A549 (cell line): Measurements from ENCODE around the gene BRICD5. TPM values are rescaled to one million over a fixed set of nuclear protein-coding genes. Genes with fewer than 3 reads are reported as not detected.

Source experiments
- ATAC-seq, 2 experiments: fragments of 200-7000 bp in 1 of 2; fragments of >200 bp in 1 of 2; cut with Nextera tagmentation in 1 of 2; cut with Tn5 transposase in 1 of 2; 3 replicates each; pipeline versions ENCODE4 v1.8.0 to v1.9.1; 2018 to 2020; ENCODE audit warnings: mild to moderate bottlenecking in 1 of 2, moderate library complexity in 1 of 2
- CTCF ChIA-PET: fragments of 300-600 bp; sonication (Branson Sonifier 250); formaldehyde crosslinking; extraction: SDS; loops from one replicate; lab custom pipeline; 2021; ENCODE audit warnings: antibody characterized with exemption, inconsistent platforms; lab: Yijun Ruan, JAX
- POLR2A ChIA-PET: fragments of 350-600 bp; formaldehyde crosslinking; extraction: SDS; loops from one replicate; lab custom pipeline; 2021; ENCODE audit warnings: antibody characterized with exemption, inconsistent platforms; lab: Yijun Ruan, JAX
- DNase-seq, 2 experiments: peaks; one replicate each; pipeline versions ENCODE4 v3.0.0 to v3.0.0-alpha.2; 2011 to 2016; ENCODE audit warnings: low read depth in 1 of 2, low spot score in 1 of 2
- FAIRE-seq: peaks from 2 replicates; lab custom pipeline; 2011; peaks lifted over from hg19 to GRCh38; lab: Jason Lieb, UNC
- H3K27ac ChIP-seq, 2 experiments: fragments of >200 bp; sonication (Bioruptor Twin); formaldehyde crosslinking; 3 replicates each; pipeline ENCODE4 v1.5.1; 2016 to 2017
- H3K4me1 ChIP-seq: fragments of >200 bp; sonication (Bioruptor Twin); formaldehyde crosslinking; 3 replicates; pipeline ENCODE4 v1.6.1; 2016
- H3K4me2 ChIP-seq: fragments of >200 bp; sonication (Bioruptor Twin); formaldehyde crosslinking; 3 replicates; pipeline ENCODE4 v1.6.1; 2016
- H3K4me3 ChIP-seq: fragments of >200 bp; sonication (Bioruptor Twin); formaldehyde crosslinking; 3 replicates; pipeline ENCODE4 v1.5.1; 2016
- H3K9me3 ChIP-seq: fragments of >200 bp; sonication (Bioruptor Twin); formaldehyde crosslinking; 3 replicates; pipeline ENCODE4 v1.6.1; 2016
- BHLHE40 ChIP-seq: IDR thresholded peaks from 2 replicates; pipeline ENCODE4 v1.6.1; 2012; ENCODE audit warnings: low read depth, low read length, inconsistent platforms
- CBX8 ChIP-seq: fragments of 200-600 bp; sonication (generic); IDR thresholded peaks from 2 replicates; pipeline ENCODE4 v1.6.1; 2016
- CHD2 ChIP-seq: fragments of 150-350 bp; IDR thresholded peaks from 2 replicates; pipeline ENCODE4 v1.6.1; 2014; ENCODE audit warnings: low read length; ENCODE audit not compliant: partially characterized antibody
- CHD4 ChIP-seq: fragments of 200-600 bp; sonication (generic); IDR thresholded peaks from 2 replicates; pipeline ENCODE4 v1.6.1; 2016; ENCODE audit warnings: antibody characterized with exemption, mild to moderate bottlenecking, borderline replicate concordance
- E2F6 ChIP-seq: IDR thresholded peaks from 2 replicates; pipeline ENCODE4 v1.6.1; 2012; ENCODE audit warnings: low read depth, borderline replicate concordance
- EHF ChIP-seq: fragments of 250-450 bp; sonication (Bioruptor Pico); IDR thresholded peaks from 2 replicates; pipeline ENCODE4 v1.5.0; 2020; ENCODE audit warnings: mild to moderate bottlenecking
- EHMT2 ChIP-seq: fragments of 200-600 bp; sonication (generic); IDR thresholded peaks from 2 replicates; pipeline ENCODE4 v1.6.1; 2016; ENCODE audit warnings: antibody characterized with exemption, low read depth, mild to moderate bottlenecking, moderate library complexity
- EP300 ChIP-seq, 2 experiments: fragments of >200 bp; sonication (Bioruptor Twin); formaldehyde crosslinking; IDR thresholded peaks; 2 replicates in 1 of 2; 3 replicates in 1 of 2; pipeline ENCODE4 v1.6.1; 2016 to 2017
- HDAC2 ChIP-seq: fragments of 200-600 bp; sonication (generic); IDR thresholded peaks from 2 replicates; pipeline ENCODE4 v1.6.1; 2016
- HEYL ChIP-seq: fragments of 250-450 bp; sonication (Bioruptor Pico); IDR thresholded peaks from 2 replicates; pipeline ENCODE4 v1.8.0; 2021; ENCODE audit warnings: mild to moderate bottlenecking, moderate library complexity
- HMGXB4 ChIP-seq: fragments of 250-450 bp; sonication (Bioruptor Pico); IDR thresholded peaks from 2 replicates; pipeline ENCODE4 v1.5.0; 2021; ENCODE audit warnings: mild to moderate bottlenecking, moderate library complexity, borderline replicate concordance
- HOXA7 ChIP-seq: fragments of 250-450 bp; sonication (Bioruptor Pico); IDR thresholded peaks from 2 replicates; pipeline ENCODE4 v1.5.0; 2020; ENCODE audit warnings: mild to moderate bottlenecking, moderate library complexity
- HOXB5 ChIP-seq: fragments of 250-450 bp; sonication (Bioruptor Pico); IDR thresholded peaks from 2 replicates; pipeline ENCODE4 v1.5.0; 2020; ENCODE audit warnings: mild to moderate bottlenecking, moderate library complexity
- JUN ChIP-seq, 2 experiments: fragments of >200 bp; sonication (Bioruptor Twin); formaldehyde crosslinking; IDR thresholded peaks; 2 replicates in 1 of 2; 3 replicates in 1 of 2; pipeline ENCODE4 v1.6.1; 2016 to 2017
- JUNB ChIP-seq: fragments of >200 bp; sonication (Bioruptor Twin); formaldehyde crosslinking; IDR thresholded peaks from 2 replicates; pipeline ENCODE4 v1.6.1; 2016
- KDM1A ChIP-seq: fragments of 200-600 bp; sonication (generic); IDR thresholded peaks from 2 replicates; pipeline ENCODE4 v1.6.1; 2016; ENCODE audit warnings: low read depth, mild to moderate bottlenecking
- KDM5A ChIP-seq: fragments of 200-600 bp; sonication (generic); IDR thresholded peaks from 2 replicates; pipeline ENCODE4 v1.6.1; 2016; ENCODE audit warnings: antibody characterized with exemption, mild to moderate bottlenecking
- MAFK ChIP-seq: fragments of 450-650 bp; IDR thresholded peaks from 2 replicates; pipeline ENCODE4 v1.6.1; 2014; ENCODE audit not compliant: partially characterized antibody
- NFE2L2 ChIP-seq: fragments of 150-350 bp; conservative IDR thresholded peaks from 2 replicates; pipeline ENCODE4 v1.6.1; 2014; ENCODE audit warnings: low read length
- NPAS2 ChIP-seq: fragments of 250-450 bp; sonication (Bioruptor Pico); IDR thresholded peaks from 2 replicates; pipeline ENCODE4 v1.8.0; 2022; ENCODE audit warnings: mild to moderate bottlenecking, moderate library complexity, borderline replicate concordance
- NR3C1 ChIP-seq: fragments of >200 bp; sonication (Bioruptor Twin); formaldehyde crosslinking; IDR thresholded peaks from 3 replicates; pipeline ENCODE4 v1.6.1; 2017
- PBX3 ChIP-seq: IDR thresholded peaks from 2 replicates; pipeline ENCODE4 v1.6.1; 2012
- PHF8 ChIP-seq: fragments of 200-600 bp; sonication (generic); IDR thresholded peaks from 2 replicates; pipeline ENCODE4 v1.6.1; 2016; ENCODE audit warnings: low read depth, mild to moderate bottlenecking, antibody characterized with exemption, moderate library complexity, borderline replicate concordance
- RCOR1 ChIP-seq: fragments of 150-350 bp; IDR thresholded peaks from 2 replicates; pipeline ENCODE4 v1.6.1; 2014; ENCODE audit warnings: antibody characterized with exemption, low read length, low read depth
- RFX5 ChIP-seq: fragments of 450-650 bp; IDR thresholded peaks from 2 replicates; pipeline ENCODE4 v1.7.1; 2014; ENCODE audit warnings: antibody characterized with exemption, mild to moderate bottlenecking, moderate library complexity
- RNF2 ChIP-seq: fragments of 200-600 bp; sonication (generic); IDR thresholded peaks from 2 replicates; pipeline ENCODE4 v1.6.1; 2016; ENCODE audit warnings: low read depth, mild to moderate bottlenecking, antibody characterized with exemption, moderate library complexity, borderline replicate concordance
- SMC3 ChIP-seq: fragments of >200 bp; sonication (Bioruptor Twin); formaldehyde crosslinking; IDR thresholded peaks from 3 replicates; pipeline ENCODE4 v1.6.1; 2018; ENCODE audit warnings: inconsistent platforms
- ZC3H11A ChIP-seq: fragments of 450-650 bp; IDR thresholded peaks from 2 replicates; pipeline ENCODE4 v1.6.1; 2014; ENCODE audit warnings: antibody characterized with exemption, mild to moderate bottlenecking
- ZNF302 ChIP-seq: fragments of 250-450 bp; sonication (Bioruptor Pico); IDR thresholded peaks from 2 replicates; pipeline ENCODE4 v1.9.0; 2021; ENCODE audit warnings: inconsistent platforms, mild to moderate bottlenecking, moderate library complexity
- WGBS: methylation state at CpG from one replicate; pipeline ENCODE4 v1.1.6; 2017; ENCODE audit errors: missing lambda C conversion rate; 5-methylcytosine and 5-hydroxymethylcytosine counted together
- polyA plus RNA-seq, 4 experiments: library from polyadenylated mRNA; depleted of rRNA in 3 of 4; stranded (reverse); fragments of >200 nt; fragmentation: RNase III in 1 of 4; extraction: RNeasy Plus Mini Kit Qiagen cat#74134 plus additional on column Dnase treatment in 1 of 4; gene quantifications; 2 replicates in 3 of 4; 3 replicates in 1 of 4; pipeline ENCODE4 v1.2.3, GENCODE V29; 2011 to 2017
- TF ChIP-seq, protein P1 (sequence below): fragments of >200 bp; sonication (Bioruptor Twin); formaldehyde crosslinking; IDR thresholded peaks from 3 replicates; pipeline ENCODE4 v1.5.1; 2016
- TF ChIP-seq, protein P2 (sequence below): fragments of 250-450 bp; sonication (Bioruptor Pico); IDR thresholded peaks from 2 replicates; pipeline ENCODE4 v1.5.0; 2020; ENCODE audit warnings: low read depth, mild to moderate bottlenecking, moderate library complexity

The BRICD5 gene
- polyA plus RNA-seq, 2 of the 4 experiments (the other 2 are of a cell fraction) = 2.0 to 9.1 TPM

DNA sequence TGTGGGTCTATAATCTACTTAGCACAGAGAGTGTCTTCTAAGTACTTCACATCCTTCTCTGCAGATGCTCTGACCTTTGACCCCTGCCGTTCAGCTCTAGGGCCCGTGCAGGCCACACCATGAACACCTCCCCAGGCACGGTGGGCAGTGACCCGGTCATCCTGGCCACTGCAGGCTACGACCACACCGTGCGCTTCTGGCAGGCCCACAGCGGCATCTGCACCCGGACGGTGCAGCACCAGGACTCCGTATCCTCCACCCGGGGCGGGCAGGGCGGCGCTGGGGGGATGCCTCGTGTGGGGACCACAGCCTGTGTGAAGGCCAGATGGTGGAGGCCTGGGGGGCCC, 4.7 kb downstream of the BRICD5 start:
- peak overlapping the region; percentile 99 for H3K4me2 ChIP-seq
- H3K4me1 ChIP-seq = peaks cover 14% of the 10 kb centered on the region; the same call in 2 of the 3 replicates
- peak overlapping the region; percentile 83 for H3K4me3 ChIP-seq
- peak overlapping the region; percentile 97 to 98 for H3K27ac ChIP-seq
- ATAC-seq = peak; percentile 21 to 45
- H3K9me3 ChIP-seq = no peaks in the 10 kb centered on the region
- WGBS = 18% methylated on average over 6 of the region's 16 CpGs
- TF ChIP-seq HMGXB4 (CRISPR knock-in tag) (no peak), MAFK (no peak), PBX3 (0 out of 2 replicates have a peak, but pooled peaks have one; percentile 7), ZC3H11A (no peak), HDAC2 (no peak), HEYL (CRISPR knock-in tag) (no peak)
- TF ChIP-seq, all 56 proteins: peak for 1
- FAIRE-seq = no peak
- CTCF ChIA-PET = interaction anchor here (1.1 to 4.8 kb wide), 3 partner anchors 9 to 37 kb away, joined by 3 to 28 read pairs (median 3); partner anchors contain the start of gene PGP
- POLR2A ChIA-PET = interaction anchor here (0.9 to 3.0 kb wide), 5 partner anchors 9 to 51 kb away, joined by 4 to 31 read pairs (median 8); partner anchors contain the start of genes ECI1, PGP and TRAF7
- no peak for DNase-seq

DNA sequence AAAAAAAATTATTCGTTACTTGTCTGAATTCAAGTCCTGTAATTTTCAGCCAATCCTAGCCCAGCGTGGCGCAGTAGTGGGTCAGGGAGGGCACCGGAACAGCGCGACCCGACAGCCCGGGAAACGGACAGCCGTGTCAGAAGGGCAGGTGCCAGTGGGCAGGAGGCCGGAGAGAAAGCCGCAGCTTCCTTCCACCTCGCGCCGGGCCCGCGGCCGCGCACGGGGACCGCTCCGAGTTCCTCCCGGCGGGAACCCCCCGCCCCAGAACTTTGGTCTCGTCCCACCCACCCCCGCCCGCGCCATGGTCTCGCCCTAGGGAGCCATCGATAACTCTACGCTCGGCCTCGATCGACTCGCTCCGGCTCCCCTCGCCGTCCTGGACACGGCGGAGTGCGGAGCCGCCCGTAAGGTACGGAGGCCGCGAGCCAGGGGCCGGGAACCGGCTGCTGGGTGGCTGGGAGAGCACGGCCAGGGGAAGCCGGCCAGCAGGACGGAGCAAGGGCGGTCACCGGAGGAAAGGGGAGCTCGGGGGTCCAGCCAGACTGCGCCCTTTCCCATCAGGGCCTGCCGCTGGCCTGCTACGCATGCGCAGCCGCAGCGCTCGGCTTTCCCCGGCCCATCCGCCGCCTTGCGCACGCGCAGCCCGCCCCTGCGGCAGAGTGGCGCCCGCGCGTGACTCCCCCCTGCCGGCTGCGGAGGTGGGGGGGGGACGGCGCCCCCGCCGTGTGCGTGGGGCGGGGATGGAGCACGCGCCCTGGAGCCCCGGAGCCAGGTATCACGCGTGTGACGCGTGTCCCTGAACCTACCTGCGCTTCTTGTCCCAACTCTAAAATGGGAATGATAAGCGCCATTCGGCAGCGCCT, 5.3 kb downstream of the BRICD5 start, which contains the start of gene MLST8:
Gene MLST8, plus strand, starts transcription at position 351 of the 863 bp plus-strand sequence. CDS start 632 bp downstream, outside the sequence.
- Histone ChIP-seq H3K27ac (peak within 1 kb of the TSS; percentile 97 to 98), H3K4me2 (peak within 1 kb of the TSS; percentile 99), H3K9me3 (no peaks in the 10 kb centered on the region), H3K4me1 (peaks cover 9% of the 10 kb centered on the region; the same call in 2 of the 3 replicates), H3K4me3 (peak within 1 kb of the TSS; percentile 83)
- 2% methylated on average over 21 of the region's 93 CpGs for WGBS
- POLR2A ChIA-PET = interaction anchor here (0.9 to 3.0 kb wide), 5 partner anchors 10 to 50 kb away, joined by 4 to 31 read pairs (median 8); partner anchors contain the start of genes ECI1, PGP and TRAF7
- ATAC-seq (peak; percentile 60 to 77), FAIRE-seq (no peak), DNase-seq (peak; percentile 89 to 90)
- CTCF ChIA-PET = interaction anchor here (1.1 to 2.6 kb wide), 3 partner anchors 9 to 37 kb away, joined by 3 to 25 read pairs (median 3); partner anchors contain the start of gene PGP
- TF ChIP-seq JUN (IDR thresholded peaks at IDR 0.05) (peak; percentile 82 to 94), E2F6 (0 out of 2 replicates have a peak, but pooled peaks have one; percentile 31), HOXB5 (CRISPR knock-in tag) (no peak), NPAS2 (no peak), RNF2 (no peak), JUNB (no peak), PHF8 (peak; percentile 95), KDM1A (no peak), KDM5A (peak; percentile 43), EHMT2 (no peak), EHF (CRISPR knock-in tag) (no peak), EP300 (IDR thresholded peaks at IDR 0.05) (no peak), BHLHE40 (peak; percentile 64), SMC3 (no peak), ZNF302 (CRISPR knock-in tag) (no peak), CHD4 (no peak), ZC3H11A (no peak), RCOR1 (no peak), NFE2L2 (no peak), RFX5 (no peak; the same call in 1 of the 2 replicates), HDAC2 (no peak), HOXA7 (CRISPR knock-in tag) (no peak), CHD2 (no peak), CBX8 (no peak), NR3C1 (no peak)
- TF ChIP-seq, protein P1, sequence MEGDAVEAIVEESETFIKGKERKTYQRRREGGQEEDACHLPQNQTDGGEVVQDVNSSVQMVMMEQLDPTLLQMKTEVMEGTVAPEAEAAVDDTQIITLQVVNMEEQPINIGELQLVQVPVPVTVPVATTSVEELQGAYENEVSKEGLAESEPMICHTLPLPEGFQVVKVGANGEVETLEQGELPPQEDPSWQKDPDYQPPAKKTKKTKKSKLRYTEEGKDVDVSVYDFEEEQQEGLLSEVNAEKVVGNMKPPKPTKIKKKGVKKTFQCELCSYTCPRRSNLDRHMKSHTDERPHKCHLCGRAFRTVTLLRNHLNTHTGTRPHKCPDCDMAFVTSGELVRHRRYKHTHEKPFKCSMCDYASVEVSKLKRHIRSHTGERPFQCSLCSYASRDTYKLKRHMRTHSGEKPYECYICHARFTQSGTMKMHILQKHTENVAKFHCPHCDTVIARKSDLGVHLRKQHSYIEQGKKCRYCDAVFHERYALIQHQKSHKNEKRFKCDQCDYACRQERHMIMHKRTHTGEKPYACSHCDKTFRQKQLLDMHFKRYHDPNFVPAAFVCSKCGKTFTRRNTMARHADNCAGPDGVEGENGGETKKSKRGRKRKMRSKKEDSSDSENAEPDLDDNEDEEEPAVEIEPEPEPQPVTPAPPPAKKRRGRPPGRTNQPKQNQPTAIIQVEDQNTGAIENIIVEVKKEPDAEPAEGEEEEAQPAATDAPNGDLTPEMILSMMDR = no peak
- TF ChIP-seq, protein P2, sequence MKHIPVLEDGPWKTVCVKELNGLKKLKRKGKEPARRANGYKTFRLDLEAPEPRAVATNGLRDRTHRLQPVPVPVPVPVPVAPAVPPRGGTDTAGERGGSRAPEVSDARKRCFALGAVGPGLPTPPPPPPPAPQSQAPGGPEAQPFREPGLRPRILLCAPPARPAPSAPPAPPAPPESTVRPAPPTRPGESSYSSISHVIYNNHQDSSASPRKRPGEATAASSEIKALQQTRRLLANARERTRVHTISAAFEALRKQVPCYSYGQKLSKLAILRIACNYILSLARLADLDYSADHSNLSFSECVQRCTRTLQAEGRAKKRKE (CRISPR knock-in tag) = no peak
